Ascending aorta (tissue), 2 donors: ENCODE measurements around the gene ETV6. TPM values are rescaled to one million over a fixed set of nuclear protein-coding genes. Genes with fewer than 3 reads are reported as not detected.
A peak's percentile ranks its signal among the peaks of the same experiment; 100 is the strongest.

Experiments used
- DNase-seq, 2 donors: peaks; one replicate each; pipeline ENCODE4 v3.0.0-alpha.2; 2019; ENCODE audit warnings: low spot score in 2 of 2
- H3K27ac ChIP-seq, 2 donors: fragments of 200-600 bp; sonication (generic); one replicate each; pipeline ENCODE4 v1.5.1; 2016 to 2017; ENCODE audit warnings: mild to moderate bottlenecking in 1 of 2
- H3K27me3 ChIP-seq: fragments of 200-600 bp; sonication (generic); one replicate; pipeline ENCODE4 v1.5.1; 2017
- H3K36me3 ChIP-seq, 2 donors: fragments of 200-600 bp; sonication (generic); one replicate each; pipeline ENCODE4 v1.5.1; 2016
- H3K4me1 ChIP-seq, 2 donors: fragments of 200-600 bp; sonication (generic); one replicate each; pipeline ENCODE4 v1.5.1; 2016 to 2017; ENCODE audit warnings: mild to moderate bottlenecking in 1 of 2
- H3K4me3 ChIP-seq, 2 donors: fragments of 200-600 bp; sonication (generic); one replicate each; pipeline ENCODE4 v1.5.1; 2016 to 2017; ENCODE audit warnings: mild to moderate bottlenecking in 1 of 2
- H3K9me3 ChIP-seq, 2 donors: fragments of 200-600 bp; sonication (generic); one replicate each; pipeline ENCODE4 v1.5.1; 2016
- CTCF ChIP-seq, 3 experiments: fragments of 200-600 bp in 2 of 3; fragments of 450-650 bp in 1 of 3; sonication (generic) in 2 of 3; IDR thresholded peaks; one replicate each; pipeline ENCODE4 v1.5.1; 2016 to 2019; ENCODE audit warnings: antibody characterized with exemption in 3 of 3, mild to moderate bottlenecking in 1 of 3, moderate library complexity in 1 of 3
- intact Hi-C: fragments of 100-400 bp; cut with DNase I; formaldehyde crosslinking; loops from one replicate; pipeline ENCODE4 v1.15.1; 2023
- total RNA-seq: library from RNA; depleted of rRNA; stranded (reverse); fragments of >200 nt; gene quantifications from one replicate; pipeline ENCODE4 v1.1.0, GENCODE V29; 2016

ETV6 gene
- total RNA-seq, 1 donor from 2014 or later: 21.6 TPM

GRCh38 chr12:11706509-11707379 is 57.3 kb downstream of the ETV6 start:
- Histone ChIP-seq H3K27ac (peak overlapping the region; percentile 71 to 78), H3K9me3 (no peaks in the 10 kb centered on the region), H3K4me1 (peaks cover 8 to 47% of the 10 kb centered on the region in 2 donors), H3K36me3 (no peaks in the 10 kb centered on the region), H3K27me3 (no peaks in the 10 kb centered on the region), H3K4me3 (peak overlapping the region in 1 of 2 donors; percentile 13)
- TF ChIP-seq CTCF (IDR thresholded peaks at IDR 0.05): no peak
- no peak for DNase-seq
- intact Hi-C loops: loop anchor here (5.0 kb wide), 1 partner anchor 46 kb away; no protein-coding TSS in a partner anchor

- Histone ChIP-seq H3K4me1 (peaks cover 11 to 50% of the 10 kb centered on the region in 2 donors), H3K9me3 (no peaks in the 10 kb centered on the region), H3K27me3 (no peaks in the 10 kb centered on the region), H3K36me3 (no peaks in the 10 kb centered on the region), H3K27ac (peak overlapping the region; percentile 71 to 78), H3K4me3 (peak overlapping the region in 1 of 2 donors; percentile 13)
- no peak for TF ChIP-seq CTCF (IDR thresholded peaks at IDR 0.05)
- no peak for DNase-seq
- intact Hi-C loops: loop anchor here (5.0 kb wide), 1 partner anchor 45 kb away; no protein-coding TSS in a partner anchor
Observed at GRCh38 chr12:11707535-11707934, 58.1 kb downstream of the ETV6 start.

GRCh38 chr12:11709513-11709912 is 60.0 kb downstream of the ETV6 start:
- DNase-seq: no peak
- intact Hi-C loops: loop anchor here (5.0 kb wide), 1 partner anchor 43 kb away; no protein-coding TSS in a partner anchor
- H3K27ac ChIP-seq: no peak overlapping the region

GRCh38 chr12:11710431-11710830 is 61.0 kb downstream of the ETV6 start:
- peak overlapping the region in 1 of 2 donors; percentile 47 for H3K27ac ChIP-seq
- H3K4me1 ChIP-seq: peaks cover 11 to 45% of the 10 kb centered on the region in 2 donors
- H3K4me3 ChIP-seq: no peak overlapping the region
- H3K36me3 ChIP-seq: no peaks in the 10 kb centered on the region
- no peak for TF ChIP-seq CTCF (IDR thresholded peaks at IDR 0.05)
- no peak for DNase-seq
- intact Hi-C loops: no loop called here
- no peaks in the 10 kb centered on the region for H3K27me3 ChIP-seq
- no peaks in the 10 kb centered on the region for H3K9me3 ChIP-seq

More at GRCh38 chr12:11709513-11709912, 60.0 kb downstream of the ETV6 start:
- Histone ChIP-seq H3K27me3 (no peaks in the 10 kb centered on the region), H3K4me3 (no peak overlapping the region), H3K36me3 (no peaks in the 10 kb centered on the region), H3K4me1 (peaks cover 11 to 50% of the 10 kb centered on the region in 2 donors), H3K9me3 (no peaks in the 10 kb centered on the region)
- no peak for TF ChIP-seq CTCF (IDR thresholded peaks at IDR 0.05)

GRCh38 chr12:11710906-11711305 is 61.4 kb downstream of the ETV6 start:
- Histone ChIP-seq H3K27me3 (no peaks in the 10 kb centered on the region), H3K36me3 (no peaks in the 10 kb centered on the region), H3K4me3 (no peak overlapping the region), H3K9me3 (no peaks in the 10 kb centered on the region), H3K27ac (peak overlapping the region; percentile 47 to 57), H3K4me1 (peaks cover 9 to 40% of the 10 kb centered on the region in 2 donors)
- DNase-seq: no peak
- intact Hi-C loops: no loop called here
- no peak for TF ChIP-seq CTCF (IDR thresholded peaks at IDR 0.05)
